ENCODE results near the gene NOTCH2.
"Not testable (repeated sequence)": the region's sequence is repeated elsewhere in the genome, so short reads cannot be mapped to it uniquely, and the experiment has no call there.

The NOTCH2 gene

GRCh38 chr1:120048208-120048607 lies 21.3 kb downstream of the NOTCH2 start:
- not testable (repeated sequence) for DNase-seq

- not testable (repeated sequence) for DNase-seq
Observed at GRCh38 chr1:120041771-120042170, 27.7 kb downstream of the NOTCH2 start.

DNA sequence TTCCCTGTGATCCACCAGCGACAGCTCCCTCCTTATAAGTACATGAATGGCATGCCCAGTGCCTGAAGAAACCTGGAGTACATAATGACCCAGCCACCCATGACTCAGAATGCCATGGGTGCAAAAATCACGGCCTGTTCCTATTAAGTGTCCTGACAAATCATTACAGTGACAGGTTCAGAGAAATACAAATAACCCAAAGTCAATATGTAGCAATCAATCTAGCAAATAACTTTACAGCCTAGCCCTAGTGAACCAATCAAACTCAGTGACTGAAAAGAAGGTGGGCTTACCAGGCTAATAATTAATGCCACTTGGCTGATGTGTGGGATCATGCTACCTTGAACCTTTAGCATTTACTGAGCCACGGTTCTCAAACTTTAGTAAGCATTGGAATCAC lies 37.2 kb downstream of the NOTCH2 start:
- not testable (repeated sequence) for DNase-seq

DNA sequence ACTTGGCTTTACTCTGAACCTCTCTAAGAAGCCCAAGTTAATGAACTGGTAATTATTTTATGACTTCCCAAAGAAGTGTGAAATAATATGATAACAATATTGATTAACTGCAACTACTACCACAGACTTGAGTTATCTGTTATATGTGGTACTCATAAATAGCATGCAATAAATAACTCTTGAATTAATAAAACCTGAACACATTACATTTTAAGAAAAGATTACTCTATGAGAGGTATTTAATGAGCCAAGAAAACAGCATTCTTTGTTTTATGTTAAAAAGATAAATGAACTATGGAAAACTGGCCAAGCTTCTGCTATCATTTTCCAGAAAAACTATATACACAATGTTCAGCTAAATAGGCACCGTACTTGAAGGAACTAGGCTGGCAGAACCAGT lies 45.7 kb downstream of the NOTCH2 start:
- DNase-seq = not testable (repeated sequence)

GRCh38 chr1:120014978-120015377 lies 54.5 kb downstream of the NOTCH2 start:
- not testable (repeated sequence) for DNase-seq

GRCh38 chr1:120008320-120008719 lies 61.1 kb downstream of the NOTCH2 start:
- DNase-seq = not testable (repeated sequence)

DNA sequence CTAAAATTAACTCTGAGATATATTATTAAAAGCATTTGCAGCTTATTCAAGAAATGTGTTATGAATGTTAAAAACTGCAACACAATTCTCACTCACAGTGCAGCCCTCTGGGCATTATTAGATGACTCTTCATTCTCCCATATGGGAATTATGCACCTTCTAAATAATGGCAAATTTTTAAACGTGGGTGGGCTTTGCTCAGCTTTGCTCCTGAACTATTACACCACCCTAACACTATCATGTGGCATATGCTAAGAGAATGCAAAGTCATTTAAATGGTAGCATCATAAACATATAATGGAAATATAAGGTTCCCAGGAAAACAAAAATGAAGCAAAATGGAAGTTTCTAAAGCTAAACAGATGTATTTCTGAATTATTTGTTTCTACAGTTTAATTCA lies 61.6 kb downstream of the NOTCH2 start:
- DNase-seq = not testable (repeated sequence)

DNA sequence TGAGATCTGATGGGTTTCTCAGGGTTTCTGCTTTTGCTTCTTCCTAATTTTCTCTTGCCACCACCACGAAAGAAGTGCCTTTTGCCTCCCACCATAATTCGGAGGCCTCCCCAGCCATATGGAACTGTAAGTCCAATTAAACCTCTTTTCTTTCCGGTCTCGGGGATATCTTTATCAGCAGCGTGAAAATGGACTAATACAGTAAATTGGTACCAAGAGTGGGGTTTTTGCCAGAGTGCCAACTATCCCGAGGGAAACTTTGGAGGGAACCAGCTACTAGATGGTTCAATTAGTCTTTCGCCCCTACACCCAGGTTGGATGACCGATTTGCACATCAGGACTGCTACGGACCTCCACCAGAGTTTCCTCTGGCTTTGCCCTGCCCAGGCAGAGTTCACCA lies 68.4 kb downstream of the NOTCH2 start:
- not testable (repeated sequence) for DNase-seq

DNA sequence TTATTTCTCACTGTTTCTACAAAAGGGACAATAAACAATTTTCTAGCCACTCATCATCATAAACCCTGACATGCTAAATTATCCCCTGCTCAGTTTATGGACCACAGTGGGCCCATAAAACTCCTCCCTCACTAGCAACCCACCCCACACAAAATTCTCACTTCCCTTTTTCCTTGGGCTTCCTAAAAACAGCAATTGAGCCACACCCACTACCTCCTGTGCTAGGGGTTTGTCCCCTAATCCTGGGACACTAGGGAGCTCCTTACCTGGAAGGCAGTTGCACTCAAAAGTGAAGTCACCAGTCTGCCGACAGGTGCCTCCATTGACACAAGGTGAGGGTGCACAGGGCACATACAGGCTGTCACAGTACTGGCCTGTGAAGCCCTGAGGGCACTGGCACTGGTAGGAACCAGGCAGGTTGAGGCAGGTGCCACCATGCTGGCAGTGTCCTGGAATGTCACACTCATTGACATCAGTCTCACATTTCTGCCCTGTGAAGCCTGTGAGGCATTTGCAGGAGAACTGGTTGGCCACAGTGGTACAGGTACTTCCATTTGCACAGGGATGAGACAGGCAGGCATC lies 72.6 kb downstream of the NOTCH2 start:
- not testable (repeated sequence) for DNase-seq

GRCh38 chr1:119995975-119996374 lies 73.5 kb downstream of the NOTCH2 start:
- DNase-seq = not testable (repeated sequence)

DNA sequence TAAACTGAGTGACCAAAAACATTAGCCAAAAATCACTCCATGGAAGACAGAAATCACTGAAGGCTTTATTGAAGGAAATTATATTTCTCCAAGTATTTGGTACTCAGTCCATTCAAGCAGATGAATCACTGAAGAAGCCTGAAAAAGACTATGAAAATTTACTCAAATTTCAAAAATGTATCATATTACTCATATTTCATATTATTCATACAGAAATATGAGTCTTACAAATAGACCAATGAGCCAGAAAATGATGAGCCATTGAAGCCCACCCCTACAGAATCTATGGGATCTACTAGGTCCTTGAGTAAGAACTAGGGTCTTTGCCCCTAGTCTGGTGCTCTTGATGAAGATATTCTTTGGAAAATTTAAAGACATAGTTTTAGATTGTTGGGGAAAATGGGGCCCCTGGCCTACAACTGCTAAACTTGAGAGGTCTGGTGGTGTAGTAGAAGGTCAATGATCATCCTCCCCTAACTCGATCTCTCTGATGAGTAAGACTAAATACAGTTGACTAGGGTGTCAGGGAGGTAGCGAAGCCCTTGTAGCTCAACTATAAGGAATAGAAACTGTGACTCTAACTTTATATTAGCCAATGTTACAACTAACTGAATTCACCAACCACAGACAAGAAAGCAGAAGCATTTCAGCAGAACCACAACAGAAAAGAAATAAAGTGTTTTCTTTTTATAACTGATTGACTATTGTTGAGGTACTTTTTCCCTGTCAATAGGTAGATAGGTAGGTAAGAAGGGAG lies 81.0 kb downstream of the NOTCH2 start:
- no peak for DNase-seq

GRCh38 chr1:119987686-119988085 lies 81.8 kb downstream of the NOTCH2 start:
- no peak for DNase-seq

- no peak for DNase-seq
Observed at GRCh38 chr1:119987112-119987511, 82.3 kb downstream of the NOTCH2 start.

DNA sequence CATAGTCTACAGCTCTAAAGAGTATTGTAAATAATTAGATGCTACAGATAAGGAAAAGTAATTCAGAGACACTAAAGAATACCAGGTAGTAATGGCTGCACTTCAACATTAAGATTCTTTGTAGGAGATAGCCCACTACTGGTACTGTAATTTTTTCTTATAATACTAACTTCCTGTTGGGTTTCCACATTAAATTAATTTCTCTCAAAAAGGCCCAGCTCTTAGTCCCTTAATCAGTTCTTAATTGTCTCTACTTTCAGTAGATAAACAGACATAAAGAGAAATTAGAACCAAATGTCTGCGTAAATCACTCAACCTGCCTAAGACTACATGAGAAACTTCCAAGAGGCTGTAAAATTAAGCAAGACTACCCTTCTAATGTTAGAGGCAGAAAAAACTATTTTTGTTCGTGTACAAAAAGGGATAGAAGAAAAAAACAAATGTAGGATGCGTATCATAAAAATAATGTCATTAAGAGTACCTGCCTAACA lies 83.4 kb downstream of the NOTCH2 start:
- DNase-seq = no peak

GRCh38 chr1:119984771-119985170 lies 84.7 kb downstream of the NOTCH2 start:
- no peak for DNase-seq

GRCh38 chr1:119981986-119982815 lies 87.3 kb downstream of the NOTCH2 start:
- DNase-seq = no peak

- DNase-seq = no peak
Observed at GRCh38 chr1:119981496-119981895, 88.0 kb downstream of the NOTCH2 start.

DNA sequence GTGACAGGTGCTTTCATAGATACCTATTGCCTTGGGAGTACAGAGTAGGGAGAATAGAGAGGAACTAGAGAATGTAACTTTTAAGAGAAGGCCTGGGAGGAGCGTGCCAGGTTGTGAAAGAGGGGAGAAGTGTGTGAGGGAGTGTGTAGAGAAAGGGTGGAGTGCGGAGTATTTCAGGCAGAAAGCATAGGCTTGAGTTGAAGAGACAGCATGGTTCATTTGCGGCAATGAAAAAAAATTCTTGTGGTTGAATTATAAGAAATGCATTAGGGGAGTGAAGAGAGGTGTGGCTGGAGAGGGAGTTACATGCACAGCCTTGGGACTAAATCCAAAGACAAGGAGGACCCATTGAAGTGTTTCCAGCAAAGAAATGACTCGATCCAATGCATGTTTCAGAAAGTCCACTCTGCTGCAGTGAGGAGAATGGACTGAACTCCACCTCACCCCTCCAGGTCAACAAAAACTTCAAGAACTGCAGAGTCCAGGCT lies 91.4 kb downstream of the NOTCH2 start:
- no peak for DNase-seq

GRCh38 chr1:119977113-119977736 lies 92.2 kb downstream of the NOTCH2 start:
- DNase-seq = not testable (repeated sequence)

GRCh38 chr1:119975582-119976254 lies 93.7 kb downstream of the NOTCH2 start:
- not testable (repeated sequence) for DNase-seq

DNA sequence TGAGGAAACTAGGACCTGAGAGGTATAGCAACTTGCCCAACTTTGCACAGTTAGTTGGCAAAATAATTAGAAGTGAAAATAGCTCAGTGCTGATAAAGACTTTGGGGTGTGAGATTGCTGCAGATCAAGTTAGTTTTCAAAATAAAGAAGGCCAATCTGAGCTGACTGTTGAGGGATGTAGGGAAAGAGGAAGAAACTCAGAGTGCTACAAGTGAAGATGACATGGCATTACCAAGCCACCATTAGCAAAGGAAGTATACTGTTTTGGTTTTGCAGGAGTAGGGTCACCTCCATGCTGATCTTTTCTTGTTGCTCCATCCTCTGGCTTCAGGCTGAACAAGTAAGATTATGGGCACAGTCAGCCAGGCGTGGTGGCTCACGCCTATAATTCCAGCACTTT lies 94.5 kb downstream of the NOTCH2 start:
- DNase-seq = no peak

DNA sequence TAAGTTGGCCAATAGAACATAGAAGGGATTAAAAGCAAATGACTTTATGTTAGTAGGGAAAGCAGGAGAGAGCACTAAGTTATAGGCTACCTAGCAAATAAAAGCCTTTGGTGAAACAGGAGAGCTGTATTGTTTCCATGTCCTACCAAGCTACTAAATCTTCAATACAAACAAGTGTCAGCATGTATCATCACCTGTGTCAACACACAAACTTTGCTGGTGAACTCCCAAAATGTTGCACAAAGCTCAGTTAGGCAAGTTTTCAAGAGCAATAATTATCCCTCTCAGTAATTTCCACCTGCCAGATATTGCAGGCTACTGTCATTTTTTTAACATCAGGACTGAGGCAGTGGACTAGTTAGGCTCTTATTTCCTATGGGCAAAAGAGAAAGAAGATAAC lies 95.4 kb downstream of the NOTCH2 start:
- DNase-seq = no peak
